G401.6 (cell line): ENCODE measurements around the gene LELP1.
A peak's percentile ranks its signal among the peaks of the same experiment; 100 is the strongest.
"Not testable (repeated sequence)": the region's sequence is repeated elsewhere in the genome, so short reads cannot be mapped to it uniquely, and the experiment has no call there.

Source experiments
- FAIRE-seq: peaks from 2 replicates; lab custom pipeline; 2012; peaks lifted over from hg19 to GRCh38; lab: Jason Lieb, UNC

LELP1 gene

DNA sequence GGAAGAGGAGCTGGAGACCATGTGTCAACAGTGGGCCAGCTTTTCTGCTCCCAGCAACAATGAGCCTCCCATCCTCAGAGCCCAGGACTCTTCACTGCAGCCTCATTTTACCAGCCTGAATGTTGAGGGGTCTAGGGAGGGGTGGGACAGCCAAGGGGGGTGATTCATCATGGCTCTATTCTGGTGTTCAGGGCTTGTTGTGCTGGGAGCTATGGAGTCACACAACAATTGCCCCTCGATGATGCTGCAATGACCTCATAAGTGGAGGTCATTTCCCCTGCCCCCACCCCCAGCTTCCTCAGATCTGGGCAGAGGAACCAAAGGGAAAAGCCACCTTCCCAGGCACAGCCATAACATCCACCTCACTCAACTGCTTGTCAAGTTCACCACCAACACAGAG, at the start of gene LELP1:
Gene LELP1 (plus strand): TSS at position 301 of the 400 bp plus-strand sequence. CDS start 1,278 bp downstream, outside the sequence.
- FAIRE-seq = no peak

- FAIRE-seq = no peak
These were observed 47.7 kb upstream of the LELP1 start for GRCh38 chr1:153155541-153155940.

DNA sequence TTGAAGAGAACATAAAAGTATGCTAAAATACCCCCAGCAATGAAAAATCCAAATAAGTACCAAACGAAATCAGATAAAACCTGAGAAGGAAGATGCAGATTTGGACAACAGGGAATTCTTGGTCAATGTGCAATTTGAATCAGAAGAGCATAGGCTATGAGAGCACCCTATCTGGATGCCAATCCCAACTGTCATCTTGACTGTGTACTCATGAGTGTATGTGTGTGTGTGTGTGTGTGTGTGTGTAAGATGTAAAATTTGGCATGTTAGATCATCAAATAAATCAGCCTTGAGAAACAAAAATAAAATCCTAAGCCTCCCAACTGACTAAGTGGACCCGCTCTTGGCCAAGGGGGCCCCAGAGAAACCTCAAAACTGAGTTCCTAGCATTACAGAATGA, 34.5 kb upstream of the LELP1 start:
- FAIRE-seq = no peak

- FAIRE-seq = no peak
These were observed 28.6 kb upstream of the LELP1 start for GRCh38 chr1:153174624-153175023.

DNA sequence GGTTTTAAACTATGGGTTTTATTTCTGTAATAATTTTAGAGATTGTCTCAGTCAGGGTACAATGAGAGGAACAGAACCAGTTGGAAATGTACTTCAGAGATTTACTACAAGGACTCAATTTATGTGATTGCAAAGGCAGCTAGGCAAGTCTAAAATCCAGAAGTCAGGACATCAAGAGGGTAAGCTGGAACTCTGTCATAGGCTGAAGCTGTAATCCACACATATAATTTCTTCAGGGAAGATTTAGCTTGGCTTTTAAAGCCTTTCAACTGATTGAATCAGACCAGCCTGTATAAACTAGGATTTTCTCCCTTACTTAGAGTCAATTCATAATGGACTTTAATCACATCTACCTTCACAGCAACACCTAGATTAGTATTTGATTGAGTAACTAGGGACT, 24.3 kb upstream of the LELP1 start:
- FAIRE-seq = no peak

DNA sequence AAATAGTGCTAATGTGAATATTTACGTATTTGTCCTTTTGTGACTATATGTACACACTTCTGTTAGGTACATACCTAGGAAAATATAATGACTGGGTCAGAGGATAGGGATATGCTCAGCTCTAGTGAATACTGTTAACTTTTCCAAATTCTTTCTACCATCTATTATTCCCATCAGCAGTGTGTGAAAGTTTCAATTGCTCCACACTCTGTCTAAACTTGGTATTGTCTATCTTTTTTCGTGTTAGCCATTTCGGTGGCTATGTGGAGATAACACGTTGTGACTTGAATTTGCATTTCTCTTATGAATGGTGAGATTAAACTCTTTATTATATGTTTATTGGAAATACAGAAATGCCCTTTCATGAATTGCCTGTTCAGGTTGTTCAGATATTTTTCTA, 22.7 kb upstream of the LELP1 start:
- FAIRE-seq = no peak

- not testable (repeated sequence) for FAIRE-seq
These were observed 14.9 kb upstream of the LELP1 start for GRCh38 chr1:153188301-153188700.

DNA sequence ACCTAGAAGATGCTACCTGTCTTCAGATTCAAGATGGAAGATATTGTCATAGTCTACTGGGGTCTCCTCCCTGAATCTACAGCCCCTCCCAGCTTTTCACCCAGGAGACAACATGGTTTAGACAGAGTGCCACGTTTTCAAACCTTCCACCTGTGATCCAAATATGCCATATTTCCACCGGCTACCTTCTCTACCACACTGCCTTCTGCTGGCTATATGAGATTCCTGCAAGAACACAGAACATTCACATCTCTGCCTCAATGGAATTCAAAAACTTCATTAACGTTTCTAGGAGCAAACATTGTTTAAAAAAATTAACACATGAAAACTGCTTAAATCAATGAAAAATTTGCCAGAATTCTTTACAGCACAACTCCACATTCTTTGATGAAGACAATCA, 12.9 kb upstream of the LELP1 start:
- no peak for FAIRE-seq

- no peak for FAIRE-seq
These were observed 10.5 kb upstream of the LELP1 start for GRCh38 chr1:153192697-153193096.

GRCh38 chr1:153194331-153195050, 8.7 kb upstream of the LELP1 start:
- no peak for FAIRE-seq

DNA sequence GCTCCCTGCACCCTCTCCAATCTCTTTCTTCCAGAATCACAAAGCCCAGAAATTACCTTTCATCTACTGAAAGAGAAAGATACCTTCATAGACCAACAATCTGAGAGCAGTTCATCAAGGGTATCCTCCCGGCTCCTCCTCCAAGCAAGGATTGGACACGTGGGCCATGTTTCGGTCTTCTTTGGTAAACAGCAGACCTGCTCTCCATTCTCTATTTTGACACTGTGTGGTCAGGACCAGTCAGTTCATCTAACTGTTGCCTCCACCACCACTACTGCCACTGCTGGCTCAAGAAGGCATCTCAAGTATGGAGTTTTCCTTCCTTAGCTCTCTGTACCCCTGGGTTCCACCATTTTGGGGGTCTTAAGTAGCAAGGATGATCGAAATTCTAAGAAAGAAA, 8.0 kb upstream of the LELP1 start:
- FAIRE-seq = no peak

DNA sequence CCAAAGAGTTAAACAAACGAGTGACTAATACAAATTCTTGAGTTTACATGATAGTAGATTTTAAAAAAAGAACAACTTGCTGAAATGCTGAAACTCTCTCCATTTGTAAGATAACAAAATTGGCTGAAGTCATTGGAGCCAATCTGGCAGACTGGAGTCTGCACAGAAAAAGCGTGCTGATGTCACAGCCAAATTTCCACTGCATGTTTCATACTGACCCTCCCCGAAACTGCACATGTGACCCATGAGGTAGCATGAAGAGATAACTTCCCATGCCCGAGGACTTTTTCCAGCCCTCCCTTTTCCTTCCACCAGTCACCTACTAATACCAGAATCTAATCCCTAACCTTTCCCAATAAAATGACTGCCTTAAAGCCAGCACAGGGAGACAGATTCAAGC, 1.2 kb upstream of the LELP1 start:
- FAIRE-seq = no peak

DNA sequence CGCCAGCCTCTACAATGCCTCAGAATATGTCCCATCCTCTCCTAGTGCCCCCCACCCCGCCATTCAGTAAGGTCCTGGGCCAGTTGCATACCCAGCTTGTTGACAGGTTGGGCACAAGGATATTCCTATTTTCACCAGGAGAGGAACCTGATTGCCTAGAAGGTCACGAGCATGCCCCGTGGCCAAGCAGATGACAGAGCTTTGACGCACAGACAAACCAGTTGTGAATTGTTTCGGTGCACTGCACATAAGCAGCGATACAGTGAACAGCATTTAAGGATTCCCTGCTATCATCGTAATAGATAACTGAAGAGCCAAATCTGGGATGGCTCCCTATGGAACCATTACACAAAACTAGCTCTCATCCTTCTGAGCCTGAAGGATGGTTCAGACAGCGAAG, 3.4 kb downstream of the LELP1 start:
- no peak for FAIRE-seq

GRCh38 chr1:153210206-153210605, 7.0 kb downstream of the LELP1 start:
- no peak for FAIRE-seq

DNA sequence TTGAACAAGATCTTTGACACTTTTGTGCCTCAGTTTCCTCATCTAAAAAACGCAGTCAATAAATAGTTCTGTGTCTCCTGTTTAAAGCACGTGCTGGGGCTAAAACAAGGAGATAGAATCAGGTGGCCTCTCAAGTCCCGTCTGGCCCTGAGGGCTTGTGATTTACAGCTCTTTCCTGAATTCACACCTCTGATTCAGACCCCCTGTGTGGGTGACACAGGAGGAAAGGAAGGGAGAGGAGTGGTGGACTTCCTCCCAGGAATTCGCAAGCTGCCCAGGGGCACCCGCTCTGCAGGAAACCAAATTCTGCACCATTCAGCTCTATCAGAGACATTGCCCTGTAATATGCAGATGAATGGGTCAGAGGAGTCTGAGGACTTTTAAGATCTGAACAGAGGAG, 9.0 kb downstream of the LELP1 start:
- FAIRE-seq = no peak

DNA sequence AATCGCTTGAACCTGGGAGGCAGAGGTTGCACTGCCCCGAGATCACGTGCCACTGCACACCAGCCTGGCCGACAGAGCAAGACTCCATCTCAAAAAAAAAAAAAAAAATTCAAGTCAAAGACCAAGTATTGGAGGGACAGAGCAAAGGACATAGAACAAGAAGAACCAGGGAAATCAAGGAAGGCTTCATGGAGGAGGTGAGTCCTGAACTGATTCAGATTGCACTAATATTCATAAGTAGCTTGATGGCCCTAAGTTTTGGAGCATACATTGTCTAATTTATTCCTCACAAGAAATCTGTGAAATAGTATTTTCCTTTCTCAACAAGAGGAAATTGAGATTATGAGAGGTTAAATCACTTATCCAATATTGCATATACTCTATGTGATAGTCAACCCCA, 10.3 kb downstream of the LELP1 start:
- FAIRE-seq = no peak

- FAIRE-seq = no peak
These were observed 14.0 kb downstream of the LELP1 start, which contains the start of gene PRR9 for GRCh38 chr1:153217212-153217611. PRR9 (plus strand) TSS chr1:153217584; CDS start chr1:153218145, 561 bp downstream.

DNA sequence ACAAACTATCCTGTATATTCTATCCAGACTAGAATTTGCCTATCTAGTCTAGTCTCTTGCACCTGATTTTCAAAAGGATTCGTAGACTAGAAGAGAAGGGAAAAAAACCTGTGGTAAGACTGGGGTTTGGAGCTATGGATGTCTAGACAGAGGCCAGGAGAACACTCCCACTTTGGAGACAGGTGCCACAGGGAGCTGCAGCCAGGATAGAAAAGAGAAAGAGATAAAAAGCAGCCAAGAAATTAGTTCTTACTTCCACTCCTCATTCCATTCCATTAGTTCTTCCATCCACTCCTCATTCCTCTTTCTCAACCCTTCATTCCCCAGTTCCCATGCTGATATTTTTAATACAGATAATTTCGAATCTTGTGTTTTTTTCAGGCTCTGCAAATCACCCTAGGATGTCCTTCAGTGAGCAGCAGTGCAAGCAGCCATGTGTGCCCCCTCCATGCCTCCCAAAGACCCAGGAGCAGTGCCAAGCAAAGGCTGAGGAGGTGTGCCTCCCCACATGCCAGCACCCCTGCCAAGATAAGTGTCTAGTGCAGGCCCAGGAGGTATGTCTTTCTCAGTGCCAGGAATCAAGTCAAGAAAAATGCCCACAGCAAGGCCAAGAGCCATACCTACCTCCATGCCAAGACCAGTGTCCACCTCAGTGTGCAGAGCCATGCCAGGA, 14.7 kb downstream of the LELP1 start:
- FAIRE-seq = no peak

DNA sequence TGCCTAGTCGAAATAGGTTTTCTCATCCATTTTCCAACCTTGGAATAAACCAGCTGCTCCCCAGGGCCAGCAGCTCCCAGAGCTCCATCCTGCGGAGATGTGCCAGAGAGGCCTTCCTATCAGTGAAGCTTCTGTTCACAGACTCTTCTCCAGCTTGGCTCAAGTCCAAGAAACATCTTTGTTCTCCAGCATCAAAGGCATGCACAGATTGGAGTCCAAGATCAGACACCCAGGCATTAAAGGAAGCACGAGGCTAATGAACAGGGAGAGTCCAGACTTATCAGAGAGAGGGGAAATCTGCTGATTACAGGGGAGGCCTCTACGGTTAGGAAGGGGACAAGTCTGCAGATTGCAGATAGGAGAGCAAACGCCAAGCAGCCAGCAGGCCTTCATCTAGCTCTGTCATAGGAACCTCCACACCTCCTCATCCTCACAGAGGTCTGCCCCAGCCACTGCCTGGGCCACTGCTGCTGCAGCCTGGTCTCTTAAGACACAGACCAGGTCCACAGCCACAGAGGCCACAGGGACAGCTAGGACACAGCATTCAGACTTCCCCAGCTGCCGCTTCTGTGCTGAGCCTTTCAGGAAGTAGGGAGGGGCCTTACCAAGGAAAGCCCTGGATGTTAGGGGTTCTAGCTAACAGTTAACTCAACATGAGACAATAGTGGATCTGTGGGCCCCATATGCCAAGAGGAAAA, 17.5 kb downstream of the LELP1 start:
- no peak for FAIRE-seq

DNA sequence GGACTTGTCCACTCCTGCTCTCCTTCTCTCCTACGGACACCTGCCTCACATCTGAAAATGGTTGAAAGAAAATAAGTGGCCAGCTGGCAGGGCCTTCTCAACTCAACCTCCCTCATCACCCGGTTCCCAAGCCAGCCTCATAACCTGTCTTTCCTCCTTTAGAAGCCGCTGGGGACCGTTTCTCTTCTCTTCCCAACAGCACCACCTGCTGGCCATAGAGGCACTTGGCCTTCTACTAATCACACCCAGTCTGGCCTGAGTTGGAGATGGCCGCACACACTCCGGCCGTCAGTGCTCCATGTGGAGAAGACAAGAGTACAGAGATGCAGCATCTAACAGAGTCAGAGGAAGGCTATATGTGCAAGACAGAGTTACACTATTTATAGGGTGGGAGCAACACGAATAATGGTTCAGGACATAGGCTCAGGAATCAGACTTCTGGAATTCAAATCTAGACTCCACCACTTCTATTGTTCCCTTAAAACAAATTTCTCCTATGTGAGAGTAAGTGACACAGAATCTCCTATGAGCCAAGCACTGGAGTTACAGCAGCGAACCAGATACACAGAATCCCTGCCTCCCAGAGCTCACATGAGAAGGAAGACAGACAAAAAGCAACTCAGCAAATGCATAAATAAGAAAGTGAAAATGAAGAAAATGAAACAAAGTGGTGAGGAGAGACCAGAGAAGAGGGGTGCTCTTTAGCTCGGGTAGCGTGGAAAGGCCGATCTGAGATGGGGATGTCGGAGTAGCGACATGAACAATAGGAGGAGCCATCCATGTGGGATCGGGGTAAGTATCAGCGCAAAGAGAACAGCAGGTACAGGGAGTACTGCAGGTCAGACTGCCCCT, 20.0 kb downstream of the LELP1 start:
- peak; percentile 37 for FAIRE-seq

GRCh38 chr1:153227810-153228209, 24.6 kb downstream of the LELP1 start:
- no peak for FAIRE-seq

DNA sequence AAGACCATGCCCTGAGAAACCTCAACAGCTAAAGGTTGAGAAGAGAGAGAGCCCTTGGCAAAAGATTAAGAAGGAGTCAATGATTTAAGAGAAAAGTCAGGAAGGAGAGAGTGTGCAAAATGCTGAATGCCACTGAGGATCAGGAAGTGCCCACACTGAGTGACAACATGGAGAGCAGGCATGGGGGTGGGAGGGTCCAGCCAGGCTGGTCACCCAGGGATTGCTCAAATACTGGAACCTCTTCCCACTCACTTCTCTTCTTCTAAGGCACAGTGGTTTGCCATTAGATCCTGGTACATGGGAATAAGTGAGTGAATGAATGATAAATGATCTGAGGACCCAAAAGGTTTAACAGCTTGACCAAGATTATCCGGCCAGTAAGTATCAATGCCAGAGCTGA, 25.3 kb downstream of the LELP1 start:
- FAIRE-seq = no peak
